Esophagus (tissue), 2 donors: Measurements from ENCODE around the gene ZNF334. TPM values are rescaled to one million over a fixed set of nuclear protein-coding genes. Genes with fewer than 3 reads are reported as not detected.

Source experiments
- polyA plus RNA-seq, 2 donors: library from polyadenylated mRNA; stranded (reverse); fragments of 200-250 nt; gene quantifications; one replicate each; pipeline ENCODE4 v1.2.3, GENCODE V29; 2013
- donor health status: healthy with polysubstance abuse.
- donor health status: Bipolar disorder and iron deficiency.

The ZNF334 gene
- polyA plus RNA-seq, 2 donors = 0.46 to 1.8 TPM

Other genes starting within 250 kb of the ZNF334 start
- gene CDH22, start 205.1 kb downstream of the ZNF334 start, polyA plus RNA-seq = under 1 TPM; 0.55 to 0.86 TPM
- 10 to 100 TPM; 25.3 to 31.1 TPM for gene ELMO2, start 106.9 kb downstream of the ZNF334 start, polyA plus RNA-seq
- gene OCSTAMP, start 37.1 kb upstream of the ZNF334 start, polyA plus RNA-seq = not detected
- gene SLC13A3, start 137.9 kb upstream of the ZNF334 start, polyA plus RNA-seq = under 1 TPM; 0.22 to 0.45 TPM
- 1 to 10 TPM; 8.0 to 9.9 TPM for gene TP53RK, start 175.9 kb upstream of the ZNF334 start, polyA plus RNA-seq
- gene SLC2A10, start 196.1 kb upstream of the ZNF334 start, polyA plus RNA-seq = 1 to 10 TPM; 2.6 to 5.4 TPM